Endothelial cell of umbilical vein (primary cell): ENCODE data around the gene EHD2.

ENCODE experiments used
- EZH2 ChIP-seq: IDR thresholded peaks from 2 replicates; pipeline ENCODE4 v1.6.1; 2012; ENCODE audit warnings: borderline replicate concordance, low read depth, mild to moderate bottlenecking, moderate library complexity, low read length, inconsistent platforms; ENCODE audit not compliant: severe bottlenecking
- GATA2 ChIP-seq: IDR thresholded peaks from 2 replicates; pipeline ENCODE4 v1.7.0; 2011; ENCODE audit warnings: low read depth, mild to moderate bottlenecking, moderate library complexity, mixed read lengths, low read length; ENCODE audit not compliant: insufficient read length, insufficient read depth
- MYC ChIP-seq: IDR thresholded peaks from one replicate; pipeline ENCODE4 v1.6.1; 2011; ENCODE audit warnings: mild to moderate bottlenecking, low read depth, low read length
- POLR2A ChIP-seq: IDR thresholded peaks from 2 replicates; pipeline ENCODE4 v1.6.1; 2012; ENCODE audit warnings: low read depth, mild to moderate bottlenecking, control low read depth, low read length
- POLR2AphosphoS5 ChIP-seq: IDR thresholded peaks from 2 replicates; pipeline ENCODE4 v1.6.1; 2012; ENCODE audit warnings: low read depth, mild to moderate bottlenecking, control low read depth, low read length, moderate library complexity; ENCODE audit not compliant: insufficient read depth
- TF ChIP-seq, protein P1 (sequence below), 2 donors: IDR thresholded peaks; 1 replicate in 1 of 2; 2 replicates in 1 of 2; pipeline ENCODE4 v1.5.1; 2011; ENCODE audit warnings: low read length in 2 of 2, mild to moderate bottlenecking in 2 of 2, moderate library complexity in 2 of 2, control low read depth in 1 of 2, inconsistent platforms in 1 of 2, low read depth in 1 of 2; ENCODE audit not compliant: insufficient read depth in 1 of 2; ENCODE audit errors: extremely low read depth in 1 of 2
- TF ChIP-seq, protein P2 (sequence below): IDR thresholded peaks from 2 replicates; pipeline ENCODE4 v1.6.1; 2011; ENCODE audit not compliant: insufficient read depth, insufficient read length

DNA sequence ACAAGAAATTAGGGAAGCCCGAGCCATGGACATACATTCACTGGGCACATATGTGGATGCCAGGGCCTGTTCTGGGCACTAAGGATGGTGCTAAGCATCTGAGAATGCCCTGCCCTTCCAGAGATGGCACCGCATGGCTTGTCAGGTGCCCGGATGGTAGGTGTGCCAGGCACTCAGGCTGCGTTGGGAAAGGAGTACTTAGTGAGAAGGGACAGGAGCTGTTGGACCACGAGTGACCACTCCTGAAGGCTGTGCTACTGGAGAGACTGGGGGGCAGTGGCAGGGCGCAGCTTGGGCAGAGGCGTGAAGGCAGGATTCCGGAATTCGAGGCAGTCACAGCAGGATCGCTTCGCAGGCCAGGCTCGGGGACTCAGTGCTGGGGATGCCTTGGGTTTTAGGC is 38.0 kb upstream of the EHD2 start:
- TF ChIP-seq, protein P1, sequence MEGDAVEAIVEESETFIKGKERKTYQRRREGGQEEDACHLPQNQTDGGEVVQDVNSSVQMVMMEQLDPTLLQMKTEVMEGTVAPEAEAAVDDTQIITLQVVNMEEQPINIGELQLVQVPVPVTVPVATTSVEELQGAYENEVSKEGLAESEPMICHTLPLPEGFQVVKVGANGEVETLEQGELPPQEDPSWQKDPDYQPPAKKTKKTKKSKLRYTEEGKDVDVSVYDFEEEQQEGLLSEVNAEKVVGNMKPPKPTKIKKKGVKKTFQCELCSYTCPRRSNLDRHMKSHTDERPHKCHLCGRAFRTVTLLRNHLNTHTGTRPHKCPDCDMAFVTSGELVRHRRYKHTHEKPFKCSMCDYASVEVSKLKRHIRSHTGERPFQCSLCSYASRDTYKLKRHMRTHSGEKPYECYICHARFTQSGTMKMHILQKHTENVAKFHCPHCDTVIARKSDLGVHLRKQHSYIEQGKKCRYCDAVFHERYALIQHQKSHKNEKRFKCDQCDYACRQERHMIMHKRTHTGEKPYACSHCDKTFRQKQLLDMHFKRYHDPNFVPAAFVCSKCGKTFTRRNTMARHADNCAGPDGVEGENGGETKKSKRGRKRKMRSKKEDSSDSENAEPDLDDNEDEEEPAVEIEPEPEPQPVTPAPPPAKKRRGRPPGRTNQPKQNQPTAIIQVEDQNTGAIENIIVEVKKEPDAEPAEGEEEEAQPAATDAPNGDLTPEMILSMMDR (IDR thresholded peaks at IDR 0.05; ENCODE audit: extremely low read depth in 1 of 2, insufficient read depth in 1 of 2, low read depth in 1 of 2, low read length in 2 of 2) = no peak
- TF ChIP-seq POLR2AphosphoS5 (no peak), POLR2A (no peak), EZH2 (no peak), GATA2 (no peak), MYC (no peak)
- TF ChIP-seq, protein P2, sequence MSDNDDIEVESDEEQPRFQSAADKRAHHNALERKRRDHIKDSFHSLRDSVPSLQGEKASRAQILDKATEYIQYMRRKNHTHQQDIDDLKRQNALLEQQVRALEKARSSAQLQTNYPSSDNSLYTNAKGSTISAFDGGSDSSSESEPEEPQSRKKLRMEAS = no peak
